ENCODE measurements around the gene CXCL1.

The CXCL1 gene

GRCh38 chr4:73847526-73848182 lies 21.5 kb upstream of the CXCL1 start:
- Histone ChIP-seq H3K27me3 (ENCODE audit: low read length) (no peaks in the 10 kb centered on the region), H3K9me3 (ENCODE audit: insufficient read depth, low read length) (no peaks in the 10 kb centered on the region), H3K4me2 (ENCODE audit: low read depth, low read length, poor library complexity, severe bottlenecking) (no peak overlapping the region), H3F3A (ENCODE audit: insufficient read depth) (no peaks in the 10 kb centered on the region), H3K36me3 (ENCODE audit: low read length) (no peaks in the 10 kb centered on the region), H2AFZ (ENCODE audit: low read depth, low read length, severe bottlenecking) (no peak overlapping the region), H3K9me2 (replicated peaks; ENCODE audit: insufficient read depth, low read length) (no peaks in the 10 kb centered on the region), H3K79me2 (ENCODE audit: insufficient read depth, low read length) (no peaks in the 10 kb centered on the region), H3K27ac (ENCODE audit: low read depth, low read length) (no peak overlapping the region), H4K20me1 (ENCODE audit: low read depth, low read length) (no peaks in the 10 kb centered on the region), H3K9ac (ENCODE audit: low read length) (no peak overlapping the region), H3K4me3 (ENCODE audit: insufficient read depth, low read length, poor library complexity, severe bottlenecking) (no peak overlapping the region)
- TF ChIP-seq EZH2phosphoT487 (conservative IDR thresholded peaks at IDR 0.05; ENCODE audit: low read length), result no peak
- no peak for TF ChIP-seq CTCF (IDR thresholded peaks at IDR 0.05; ENCODE audit: insufficient read depth, low read length, poor library complexity, severe bottlenecking)

- Histone ChIP-seq H3K9me3 (ENCODE audit: insufficient read depth, low read length) (no peaks in the 10 kb centered on the region), H3K36me3 (ENCODE audit: low read length) (no peaks in the 10 kb centered on the region), H3F3A (ENCODE audit: insufficient read depth) (no peaks in the 10 kb centered on the region), H3K9ac (ENCODE audit: low read length) (no peak overlapping the region), H3K27me3 (ENCODE audit: low read length) (no peaks in the 10 kb centered on the region), H3K9me2 (replicated peaks; ENCODE audit: insufficient read depth, low read length) (no peaks in the 10 kb centered on the region), H3K4me3 (ENCODE audit: insufficient read depth, low read length, poor library complexity, severe bottlenecking) (no peak overlapping the region), H3K27ac (ENCODE audit: low read depth, low read length) (no peak overlapping the region), H3K4me2 (ENCODE audit: low read depth, low read length, poor library complexity, severe bottlenecking) (no peak overlapping the region), H4K20me1 (ENCODE audit: low read depth, low read length) (no peaks in the 10 kb centered on the region), H2AFZ (ENCODE audit: low read depth, low read length, severe bottlenecking) (no peak overlapping the region), H3K79me2 (ENCODE audit: insufficient read depth, low read length) (no peaks in the 10 kb centered on the region)
- no peak for TF ChIP-seq EZH2phosphoT487 (conservative IDR thresholded peaks at IDR 0.05; ENCODE audit: low read length)
Measured at GRCh38 chr4:73848183-73848777, 20.9 kb upstream of the CXCL1 start.

- Histone ChIP-seq H3K9ac (ENCODE audit: low read length) (no peak overlapping the region), H4K20me1 (ENCODE audit: low read depth, low read length) (no peaks in the 10 kb centered on the region), H3K4me3 (ENCODE audit: insufficient read depth, low read length, poor library complexity, severe bottlenecking) (no peak overlapping the region), H3K9me3 (ENCODE audit: insufficient read depth, low read length) (no peaks in the 10 kb centered on the region), H3K9me2 (replicated peaks; ENCODE audit: insufficient read depth, low read length) (no peaks in the 10 kb centered on the region), H3K36me3 (ENCODE audit: low read length) (no peaks in the 10 kb centered on the region), H3F3A (ENCODE audit: insufficient read depth) (no peaks in the 10 kb centered on the region), H3K27ac (ENCODE audit: low read depth, low read length) (no peak overlapping the region), H3K79me2 (ENCODE audit: insufficient read depth, low read length) (no peaks in the 10 kb centered on the region), H3K27me3 (ENCODE audit: low read length) (no peaks in the 10 kb centered on the region), H3K4me2 (ENCODE audit: low read depth, low read length, poor library complexity, severe bottlenecking) (no peak overlapping the region), H2AFZ (ENCODE audit: low read depth, low read length, severe bottlenecking) (no peak overlapping the region)
- TF ChIP-seq CTCF (IDR thresholded peaks at IDR 0.05; ENCODE audit: insufficient read depth, low read length, poor library complexity, severe bottlenecking) (no peak), EZH2phosphoT487 (conservative IDR thresholded peaks at IDR 0.05; ENCODE audit: low read length) (no peak)
Measured at GRCh38 chr4:73850261-73850970, 18.8 kb upstream of the CXCL1 start.

GRCh38 chr4:73851293-73851692 lies 17.9 kb upstream of the CXCL1 start:
- H3K4me3 ChIP-seq (ENCODE audit: insufficient read depth, low read length, poor library complexity, severe bottlenecking), result no peak overlapping the region
- no peaks in the 10 kb centered on the region for H3F3A ChIP-seq (ENCODE audit: insufficient read depth)

More at GRCh38 chr4:73851293-73851692, 17.9 kb upstream of the CXCL1 start:
- Histone ChIP-seq H3K36me3 (ENCODE audit: low read length) (no peaks in the 10 kb centered on the region), H3K27ac (ENCODE audit: low read depth, low read length) (no peak overlapping the region), H3K4me2 (ENCODE audit: low read depth, low read length, poor library complexity, severe bottlenecking) (no peak overlapping the region), H3K27me3 (ENCODE audit: low read length) (no peaks in the 10 kb centered on the region), H2AFZ (ENCODE audit: low read depth, low read length, severe bottlenecking) (no peak overlapping the region), H3K79me2 (ENCODE audit: insufficient read depth, low read length) (no peaks in the 10 kb centered on the region), H3K9me2 (replicated peaks; ENCODE audit: insufficient read depth, low read length) (no peaks in the 10 kb centered on the region), H4K20me1 (ENCODE audit: low read depth, low read length) (no peaks in the 10 kb centered on the region), H3K9me3 (ENCODE audit: insufficient read depth, low read length) (no peaks in the 10 kb centered on the region), H3K9ac (ENCODE audit: low read length) (no peak overlapping the region)
- TF ChIP-seq EZH2phosphoT487 (conservative IDR thresholded peaks at IDR 0.05; ENCODE audit: low read length) (no peak), CTCF (IDR thresholded peaks at IDR 0.05; ENCODE audit: insufficient read depth, low read length, poor library complexity, severe bottlenecking) (no peak)
